ENCODE data around the gene ST6GALNAC3.

The ST6GALNAC3 gene

DNA sequence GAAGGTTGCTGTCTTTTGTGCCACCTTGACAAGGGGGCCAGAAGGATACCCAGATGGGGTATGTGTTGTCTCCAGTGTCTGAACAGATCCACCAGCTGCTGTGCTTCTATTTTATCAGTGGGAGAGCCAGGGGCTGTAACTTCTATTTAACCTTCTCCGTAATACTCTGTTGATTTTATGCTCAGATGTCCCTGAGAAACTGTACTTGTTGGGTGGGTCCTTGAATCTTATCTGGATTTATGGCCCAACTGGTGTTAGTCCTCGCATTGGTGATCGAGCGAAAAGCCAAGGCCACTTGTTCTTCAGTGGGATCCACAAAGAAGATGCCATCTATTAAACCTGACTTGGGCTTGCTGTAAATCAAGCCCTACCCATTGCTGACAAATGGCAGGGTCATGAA lies 56.4 kb downstream of the ST6GALNAC3 start:
- H3K36me3 ChIP-seq (replicated peaks), result no peaks in the 10 kb centered on the region
- TF ChIP-seq CTCF (IDR thresholded peaks at IDR 0.05; ENCODE audit: low read depth, low read length, missing control alignments), result no peak
- H3K4me3 ChIP-seq (ENCODE audit: low read depth, low read length), result no peak overlapping the region
- H3K27me3 ChIP-seq (replicated peaks), result no peaks in the 10 kb centered on the region
- no peak overlapping the region for H3K27ac ChIP-seq
- in situ Hi-C loops (cut with HindIII; ENCODE audit: low pct_ligation_motif_present, low sequenced_read_pairs), result no loop called here
- no peak for DNase-seq

DNA sequence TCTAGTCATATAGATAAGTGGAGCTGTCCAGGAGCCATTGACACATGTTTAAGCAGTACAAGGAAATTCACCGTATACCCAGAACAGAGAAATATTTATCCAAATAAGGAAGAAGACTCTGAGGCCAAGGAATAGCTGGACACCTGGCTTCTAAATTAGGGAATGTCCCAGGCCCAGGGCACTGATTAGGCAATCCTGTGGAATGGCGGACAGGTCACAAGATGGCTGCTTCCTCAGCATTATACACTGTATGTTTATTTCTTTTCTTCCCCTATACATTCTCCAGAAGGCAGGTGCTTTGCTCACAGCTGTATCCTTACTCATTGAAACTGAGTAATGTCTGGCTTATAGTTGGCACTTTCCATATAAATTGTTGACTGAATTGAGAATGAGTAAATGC lies 59.4 kb downstream of the ST6GALNAC3 start:
- DNase-seq, result no peak
- H3K27ac ChIP-seq, result no peak overlapping the region
- H3K4me3 ChIP-seq (ENCODE audit: low read depth, low read length), result no peak overlapping the region
- no peaks in the 10 kb centered on the region for H3K36me3 ChIP-seq (replicated peaks)
- in situ Hi-C loops (cut with HindIII; ENCODE audit: low pct_ligation_motif_present, low sequenced_read_pairs), result no loop called here
- no peaks in the 10 kb centered on the region for H3K27me3 ChIP-seq (replicated peaks)
- no peak for TF ChIP-seq CTCF (IDR thresholded peaks at IDR 0.05; ENCODE audit: low read depth, low read length, missing control alignments)

- DNase-seq, result no peak
- no peak overlapping the region for H3K4me3 ChIP-seq (ENCODE audit: low read depth, low read length)
- in situ Hi-C loops (cut with HindIII; ENCODE audit: low pct_ligation_motif_present, low sequenced_read_pairs), result no loop called here
- TF ChIP-seq CTCF (IDR thresholded peaks at IDR 0.05; ENCODE audit: low read depth, low read length, missing control alignments), result no peak
- H3K27ac ChIP-seq, result no peak overlapping the region
- no peaks in the 10 kb centered on the region for H3K36me3 ChIP-seq (replicated peaks)
- no peaks in the 10 kb centered on the region for H3K27me3 ChIP-seq (replicated peaks)
Observed at GRCh38 chr1:76135835-76136234, 61.3 kb downstream of the ST6GALNAC3 start.

DNA sequence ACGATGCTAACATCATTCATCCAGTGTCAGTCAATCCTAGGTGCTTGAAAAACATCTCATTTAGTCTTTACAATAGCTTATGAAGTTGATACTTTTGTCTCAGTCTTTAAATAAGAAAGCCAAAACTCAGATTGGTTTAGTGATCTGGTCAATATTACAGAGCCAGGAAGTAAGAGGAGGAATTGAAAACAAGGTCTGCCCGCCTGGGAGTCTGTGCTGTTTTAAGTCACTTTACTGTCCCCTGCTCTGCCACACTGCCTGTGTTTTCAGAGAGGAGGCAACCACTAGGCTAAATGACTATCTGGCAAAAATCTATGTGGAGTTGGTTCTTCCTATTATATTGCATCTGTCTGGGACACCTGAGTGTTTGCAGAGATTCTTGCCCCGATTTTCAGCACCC lies 62.3 kb downstream of the ST6GALNAC3 start:
- no peaks in the 10 kb centered on the region for H3K27me3 ChIP-seq (replicated peaks)
- in situ Hi-C loops (cut with HindIII; ENCODE audit: low pct_ligation_motif_present, low sequenced_read_pairs), result no loop called here
- no peak for TF ChIP-seq CTCF (IDR thresholded peaks at IDR 0.05; ENCODE audit: low read depth, low read length, missing control alignments)
- H3K4me3 ChIP-seq (ENCODE audit: low read depth, low read length), result no peak overlapping the region
- DNase-seq, result no peak
- no peak overlapping the region for H3K27ac ChIP-seq
- H3K36me3 ChIP-seq (replicated peaks), result no peaks in the 10 kb centered on the region

- Histone ChIP-seq H3K27ac (no peak overlapping the region), H3K27me3 (replicated peaks) (no peaks in the 10 kb centered on the region), H3K4me3 (ENCODE audit: low read depth, low read length) (no peak overlapping the region), H3K36me3 (replicated peaks) (no peaks in the 10 kb centered on the region)
- no peak for DNase-seq
- in situ Hi-C loops (cut with HindIII; ENCODE audit: low pct_ligation_motif_present, low sequenced_read_pairs), result no loop called here
- TF ChIP-seq CTCF (IDR thresholded peaks at IDR 0.05; ENCODE audit: low read depth, low read length, missing control alignments), result no peak
Observed at GRCh38 chr1:76137746-76138145, 63.2 kb downstream of the ST6GALNAC3 start.

GRCh38 chr1:76138217-76138616 lies 63.7 kb downstream of the ST6GALNAC3 start:
- DNase-seq, result no peak
- no peak overlapping the region for H3K4me3 ChIP-seq (ENCODE audit: low read depth, low read length)
- in situ Hi-C loops (cut with HindIII; ENCODE audit: low pct_ligation_motif_present, low sequenced_read_pairs), result no loop called here

More at GRCh38 chr1:76138217-76138616, 63.7 kb downstream of the ST6GALNAC3 start:
- no peaks in the 10 kb centered on the region for H3K36me3 ChIP-seq (replicated peaks)
- no peak for TF ChIP-seq CTCF (IDR thresholded peaks at IDR 0.05; ENCODE audit: low read depth, low read length, missing control alignments)
- no peak overlapping the region for H3K27ac ChIP-seq
- no peaks in the 10 kb centered on the region for H3K27me3 ChIP-seq (replicated peaks)
